ENCODE results near the gene VAPA. TPM values are rescaled to one million over a fixed set of nuclear protein-coding genes. Genes with fewer than 3 reads are reported as not detected.
"Not testable (repeated sequence)": the region's sequence is repeated elsewhere in the genome, so short reads cannot be mapped to it uniquely, and the experiment has no call there.

VAPA gene
- total RNA-seq, 1 experiment from 2014 or later, result 444 TPM

DNA sequence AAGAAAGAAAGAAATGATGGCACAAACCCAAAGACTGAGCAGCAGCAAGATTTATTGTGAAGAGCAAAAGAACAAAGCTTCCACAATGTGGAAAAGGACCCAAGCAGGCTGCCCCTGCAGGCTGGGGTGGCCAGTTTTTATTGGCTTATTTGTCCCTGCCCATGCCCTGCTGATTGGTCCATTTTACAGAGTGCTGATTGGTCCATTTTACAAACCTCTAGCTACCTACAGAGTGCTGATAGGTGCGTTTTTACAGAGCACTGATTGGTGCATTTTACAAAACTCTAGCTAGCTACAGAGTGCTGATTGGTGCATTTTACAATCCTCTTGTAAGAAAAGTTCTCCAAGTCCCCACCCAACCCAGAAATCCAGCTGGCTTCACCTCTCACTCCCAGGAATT is 1.5 kb upstream of the VAPA start:
- H3K4me3 ChIP-seq; H3K9me3 ChIP-seq (replicated peaks); H3K36me3 ChIP-seq; H3K27ac ChIP-seq; DNase-seq (ENCODE audit: low read depth in 1 of 2, low spot score in 2 of 2); H3K27me3 ChIP-seq (replicated peaks): not testable (repeated sequence)
- peaks cover 20% of the 10 kb centered on the region for H3K4me1 ChIP-seq (replicated peaks)

- Histone ChIP-seq H3K4me3 (peak overlapping the region; percentile 93), H3K9me3 (replicated peaks) (no peaks in the 10 kb centered on the region; the same call in 1 of the 2 replicates), H3K36me3 (peaks cover 10% of the 10 kb centered on the region), H3K27me3 (replicated peaks) (no peaks in the 10 kb centered on the region), H3K27ac (peak overlapping the region; percentile 97), H3K4me1 (replicated peaks) (peaks cover 28% of the 10 kb centered on the region)
- no peak for DNase-seq (ENCODE audit: low read depth in 1 of 2, low spot score in 2 of 2)
Observed at GRCh38 chr18:9913151-9913525, 678 bp upstream of the VAPA start.

GRCh38 chr18:9914334-9914583 is 443 bp downstream of the VAPA start:
- Histone ChIP-seq H3K27ac (peak overlapping the region; percentile 97), H3K4me1 (replicated peaks) (peaks cover 37% of the 10 kb centered on the region), H3K9me3 (replicated peaks) (no peaks in the 10 kb centered on the region; the same call in 1 of the 2 replicates), H3K4me3 (peak overlapping the region; percentile 93), H3K36me3 (peaks cover 13% of the 10 kb centered on the region), H3K27me3 (replicated peaks) (no peaks in the 10 kb centered on the region)
- DNase-seq (ENCODE audit: low read depth in 1 of 2, low spot score in 2 of 2), result no peak

DNA sequence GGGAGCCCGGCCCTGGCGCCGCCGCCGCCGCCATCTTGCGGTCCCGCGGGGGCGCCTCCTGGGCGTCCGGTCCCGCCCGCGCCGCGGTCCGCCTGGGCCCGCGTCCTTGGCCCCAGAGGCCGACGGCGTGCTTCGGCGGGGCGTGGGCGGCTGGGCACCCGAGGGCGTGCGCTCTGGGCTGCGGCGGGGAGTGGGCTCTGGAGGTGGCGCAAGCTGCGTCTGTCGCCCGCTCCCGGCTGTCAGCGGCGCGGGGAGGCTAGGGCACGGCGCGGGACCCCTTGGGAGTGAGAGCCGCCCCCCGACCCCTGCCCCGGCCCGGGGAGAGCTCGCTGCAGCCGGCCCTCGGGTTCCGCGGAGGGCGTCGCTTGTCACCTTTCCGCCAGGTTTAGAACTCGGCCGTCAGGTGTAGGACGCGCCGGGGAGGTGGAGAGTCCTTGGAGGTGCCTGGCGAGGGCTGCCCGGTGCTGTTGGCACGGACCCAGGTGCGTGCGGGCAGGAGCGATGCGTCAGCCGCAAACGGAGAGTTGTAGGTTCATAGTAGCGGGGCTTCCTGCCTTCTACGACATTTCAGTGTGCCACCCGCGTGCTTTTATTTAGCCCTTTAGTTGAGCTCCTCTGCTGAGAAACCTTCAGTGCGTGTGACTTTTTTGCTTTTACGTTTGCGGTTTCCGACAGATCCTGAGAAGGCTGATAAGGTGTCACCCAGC is 921 bp downstream of the VAPA start:
- H3K9me3 ChIP-seq (replicated peaks), result no peaks in the 10 kb centered on the region; the same call in 1 of the 2 replicates
- peaks cover 13% of the 10 kb centered on the region for H3K36me3 ChIP-seq
- H3K4me1 ChIP-seq (replicated peaks), result peaks cover 37% of the 10 kb centered on the region
- DNase-seq (ENCODE audit: low read depth in 1 of 2, low spot score in 2 of 2), result peak; percentile 79 to 85
- H3K27me3 ChIP-seq (replicated peaks), result no peaks in the 10 kb centered on the region
- peak overlapping the region; percentile 93 for H3K4me3 ChIP-seq
- H3K27ac ChIP-seq, result peak overlapping the region; percentile 97

DNA sequence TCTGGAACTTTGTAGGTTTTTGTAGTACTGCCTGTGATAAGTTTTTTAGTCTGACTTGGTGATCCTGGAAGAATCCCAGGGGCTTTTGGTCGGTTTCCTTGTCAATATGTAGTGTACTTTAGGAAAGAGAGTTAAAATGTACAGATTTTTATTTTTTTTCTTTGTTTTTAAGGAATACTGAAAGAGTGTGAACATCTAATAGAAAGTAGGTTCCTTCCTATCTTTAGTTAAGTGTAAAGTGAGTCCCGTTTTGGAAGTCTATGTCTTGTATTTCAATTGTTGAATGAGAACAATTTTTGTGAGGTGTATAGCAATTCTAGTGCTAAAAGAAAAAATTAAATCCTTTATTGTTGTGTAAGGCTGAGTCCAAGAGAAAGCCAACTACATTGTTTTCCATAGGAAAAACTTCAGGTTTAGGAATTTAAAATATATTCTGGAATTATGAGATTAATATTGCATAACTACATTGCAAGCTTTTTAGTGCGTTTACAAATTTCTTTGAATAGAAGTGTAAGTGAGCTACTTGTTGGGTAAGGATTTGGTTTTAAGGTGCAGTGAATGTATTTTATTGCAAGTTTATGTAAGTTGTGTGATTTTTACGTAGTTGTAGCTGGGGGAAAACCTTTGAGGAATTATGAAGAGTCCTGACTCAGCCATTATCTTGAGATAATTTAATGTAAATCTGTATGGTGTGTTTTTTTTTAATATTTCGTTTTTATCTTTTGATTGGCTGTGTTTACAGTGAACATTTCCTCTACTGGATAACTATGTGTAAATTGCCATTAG is 1.7 kb downstream of the VAPA start:
- peaks cover 37% of the 10 kb centered on the region for H3K4me1 ChIP-seq (replicated peaks)
- DNase-seq (ENCODE audit: low read depth in 1 of 2, low spot score in 2 of 2), result no peak

GRCh38 chr18:9916077-9916639 is 2.3 kb downstream of the VAPA start:
- Histone ChIP-seq H3K4me3 (peak overlapping the region; percentile 5; the same call in 1 of the 2 replicates), H3K4me1 (replicated peaks) (peaks cover 37% of the 10 kb centered on the region), H3K36me3 (peaks cover 13% of the 10 kb centered on the region), H3K27me3 (replicated peaks) (no peaks in the 10 kb centered on the region), H3K27ac (peak overlapping the region; percentile 97), H3K9me3 (replicated peaks) (no peaks in the 10 kb centered on the region; the same call in 1 of the 2 replicates)
- DNase-seq (ENCODE audit: low read depth in 1 of 2, low spot score in 2 of 2), result peak in 1 of 2 experiments; percentile 39

More for the DNA sequence above, 1.7 kb downstream of the VAPA start:
- H3K36me3 ChIP-seq, result peaks cover 13% of the 10 kb centered on the region
- H3K27ac ChIP-seq, result peak overlapping the region; percentile 97
- H3K4me3 ChIP-seq, result peak overlapping the region; percentile 93
- H3K9me3 ChIP-seq (replicated peaks), result no peaks in the 10 kb centered on the region; the same call in 1 of the 2 replicates
- H3K27me3 ChIP-seq (replicated peaks), result no peaks in the 10 kb centered on the region

DNA sequence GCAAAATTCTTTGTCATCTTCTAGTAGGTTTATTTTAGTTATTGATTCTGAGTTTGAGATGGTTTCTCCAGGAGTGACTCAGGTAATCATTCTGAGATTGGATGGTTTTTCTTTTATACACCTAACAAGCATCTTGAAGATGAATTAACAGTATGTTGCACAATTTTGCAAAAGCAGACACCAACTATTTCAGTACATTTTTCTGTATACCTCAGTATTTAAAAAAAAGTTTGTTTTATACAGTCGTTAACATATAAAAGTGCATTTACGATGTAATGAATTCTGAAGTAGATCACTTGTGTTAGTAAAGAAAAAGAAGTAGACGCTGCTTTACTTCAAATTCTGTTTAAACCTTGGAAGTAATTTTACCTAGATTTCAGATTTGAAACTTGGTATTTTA is 3.0 kb downstream of the VAPA start:
- Histone ChIP-seq H3K4me3 (no peak overlapping the region), H3K27me3 (replicated peaks) (no peaks in the 10 kb centered on the region), H3K27ac (no peak overlapping the region; the same call in 1 of the 2 replicates), H3K9me3 (replicated peaks) (no peaks in the 10 kb centered on the region; the same call in 1 of the 2 replicates), H3K36me3 (peaks cover 13% of the 10 kb centered on the region), H3K4me1 (replicated peaks) (peaks cover 37% of the 10 kb centered on the region)
- DNase-seq (ENCODE audit: low read depth in 1 of 2, low spot score in 2 of 2), result no peak

DNA sequence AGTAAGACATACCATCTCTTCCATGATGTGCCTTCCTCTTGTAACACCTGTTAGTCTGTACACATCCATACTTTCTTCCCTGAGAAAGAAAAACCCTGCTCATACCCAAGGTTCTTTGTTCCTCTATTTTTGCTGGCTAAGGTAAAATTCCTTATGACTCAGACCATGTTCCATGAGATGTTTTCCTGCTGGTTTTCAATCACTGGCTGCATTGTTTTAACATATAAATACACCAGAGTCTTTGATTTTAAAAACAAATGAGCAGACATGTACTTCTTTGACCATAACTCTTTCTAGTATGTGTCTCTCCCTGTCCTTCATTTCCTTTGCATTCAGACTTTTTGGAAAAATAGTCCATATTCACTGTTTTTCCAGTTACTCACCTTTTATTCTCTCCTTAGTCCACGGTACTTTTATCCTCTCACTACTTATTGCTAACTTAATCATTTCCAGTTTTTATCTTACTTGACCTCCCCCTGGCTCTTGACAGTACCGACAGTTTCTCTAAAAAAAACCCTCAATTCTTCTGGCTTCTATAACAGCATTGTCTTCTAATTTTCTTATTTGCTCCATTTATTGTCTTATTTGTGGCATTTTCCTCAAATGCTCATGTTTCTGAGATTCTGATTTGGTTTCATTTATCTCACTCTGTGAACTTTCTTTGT is 4.3 kb downstream of the VAPA start:
- Histone ChIP-seq H3K36me3 (peaks cover 19% of the 10 kb centered on the region), H3K4me3 (no peak overlapping the region), H3K9me3 (replicated peaks) (no peaks in the 10 kb centered on the region), H3K27ac (no peak overlapping the region; the same call in 1 of the 2 replicates), H3K4me1 (replicated peaks) (peaks cover 31% of the 10 kb centered on the region), H3K27me3 (replicated peaks) (no peaks in the 10 kb centered on the region)
- DNase-seq (ENCODE audit: low read depth in 1 of 2, low spot score in 2 of 2), result peak in 1 of 2 experiments; percentile 62

- Histone ChIP-seq H3K9me3 (replicated peaks) (no peaks in the 10 kb centered on the region), H3K27me3 (replicated peaks) (no peaks in the 10 kb centered on the region), H3K4me1 (replicated peaks) (peaks cover 38% of the 10 kb centered on the region), H3K36me3 (peaks cover 12% of the 10 kb centered on the region), H3K27ac (no peak overlapping the region), H3K4me3 (no peak overlapping the region)
- DNase-seq (ENCODE audit: low read depth in 1 of 2, low spot score in 2 of 2), result no peak
Observed at GRCh38 chr18:9919564-9920232, 5.9 kb downstream of the VAPA start.

DNA sequence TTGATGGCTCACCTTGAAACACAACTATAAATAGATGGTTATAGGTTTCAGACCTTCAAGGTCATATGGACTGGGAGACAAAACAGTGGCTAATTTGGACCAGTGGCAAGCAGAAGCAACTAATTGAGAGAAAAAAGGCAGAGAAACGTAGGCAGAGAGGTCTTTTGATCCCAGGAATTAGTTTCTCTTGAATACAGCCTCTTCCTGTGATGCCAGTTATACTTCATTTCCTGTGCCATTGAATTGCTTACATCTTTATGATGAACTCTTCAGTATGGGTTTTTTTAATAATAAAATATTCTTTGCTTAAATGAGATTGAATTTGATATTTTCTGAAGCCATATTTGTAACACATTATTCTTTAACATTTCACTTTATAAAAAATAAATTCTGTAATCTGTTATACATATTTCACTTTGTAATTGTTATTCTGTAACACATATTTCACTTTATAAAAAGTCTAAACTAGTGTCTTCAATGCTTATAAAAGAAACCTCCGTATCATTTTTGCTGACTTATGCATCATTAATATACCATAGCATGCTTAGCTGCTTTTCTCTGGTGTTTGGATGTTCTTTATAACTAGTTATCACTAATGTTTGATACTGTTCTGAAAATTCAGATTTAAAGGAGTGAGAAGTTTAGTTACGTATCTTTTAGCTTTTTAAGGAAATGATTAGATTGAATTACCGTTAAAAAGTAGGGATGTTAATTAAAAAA is 8.9 kb downstream of the VAPA start:
- H3K4me3 ChIP-seq, result no peak overlapping the region
- H3K4me1 ChIP-seq (replicated peaks), result peaks cover 49% of the 10 kb centered on the region
- H3K27ac ChIP-seq, result no peak overlapping the region
- no peaks in the 10 kb centered on the region for H3K9me3 ChIP-seq (replicated peaks)
- no peak for DNase-seq (ENCODE audit: low read depth in 1 of 2, low spot score in 2 of 2)
- peaks cover 12% of the 10 kb centered on the region; the same call in 1 of the 2 replicates for H3K36me3 ChIP-seq
- H3K27me3 ChIP-seq (replicated peaks), result no peaks in the 10 kb centered on the region

DNA sequence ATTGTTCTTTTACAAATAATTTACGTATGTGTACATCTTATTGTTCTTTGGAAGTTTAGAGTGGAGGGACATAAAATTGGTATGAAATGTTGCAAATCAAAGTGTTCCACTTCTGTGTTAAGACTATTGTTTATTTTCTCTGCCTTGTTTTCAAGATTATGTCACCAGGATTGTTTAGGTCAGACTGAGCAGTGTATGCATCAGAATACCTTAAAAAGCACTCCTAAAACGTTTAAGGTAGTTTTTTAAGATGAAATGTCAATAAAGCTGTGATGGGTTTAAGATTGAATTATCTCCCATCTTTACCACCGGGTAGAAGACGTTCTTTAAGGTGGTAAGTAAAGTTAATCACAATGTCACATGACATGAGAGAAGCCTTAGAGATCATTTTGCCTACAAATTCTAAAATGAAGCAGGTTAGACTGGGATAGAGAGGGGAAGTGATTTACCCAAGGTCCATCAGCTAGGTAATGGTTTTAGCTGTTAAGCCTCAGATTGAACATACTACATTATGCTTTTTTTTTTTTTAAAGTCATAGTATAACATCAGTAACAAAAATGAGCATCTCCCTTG is 10.6 kb downstream of the VAPA start:
- no peak overlapping the region for H3K27ac ChIP-seq
- no peaks in the 10 kb centered on the region for H3K9me3 ChIP-seq (replicated peaks)

DNA sequence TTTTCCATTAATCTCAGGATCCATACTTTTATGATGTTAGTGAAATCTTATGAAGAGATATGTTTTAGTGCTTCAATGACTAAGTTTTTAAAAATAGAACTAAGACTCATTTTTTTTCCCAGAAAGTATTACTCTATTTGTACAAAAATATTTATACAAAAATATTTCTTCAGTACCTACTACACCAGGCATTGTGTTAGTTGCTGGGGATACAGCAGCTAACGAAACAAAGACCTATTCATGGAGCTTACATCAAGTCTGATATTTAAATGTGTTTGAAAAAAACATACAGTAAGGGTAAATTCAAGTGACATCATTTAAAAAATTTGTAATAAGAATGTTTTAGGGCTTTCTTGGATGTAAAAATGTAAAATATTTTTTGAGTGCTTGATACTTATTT is 11.6 kb downstream of the VAPA start:
- Histone ChIP-seq H3K4me1 (replicated peaks) (peaks cover 37% of the 10 kb centered on the region), H3K9me3 (replicated peaks) (no peaks in the 10 kb centered on the region), H3K27ac (no peak overlapping the region), H3K4me3 (no peak overlapping the region), H3K36me3 (peaks cover 9% of the 10 kb centered on the region; the same call in 1 of the 2 replicates), H3K27me3 (replicated peaks) (no peaks in the 10 kb centered on the region)
- DNase-seq (ENCODE audit: low read depth in 1 of 2, low spot score in 2 of 2), result no peak

More for the DNA sequence above, 10.6 kb downstream of the VAPA start:
- no peak for DNase-seq (ENCODE audit: low read depth in 1 of 2, low spot score in 2 of 2)
- peaks cover 37% of the 10 kb centered on the region for H3K4me1 ChIP-seq (replicated peaks)
- peaks cover 9% of the 10 kb centered on the region; the same call in 1 of the 2 replicates for H3K36me3 ChIP-seq
- no peak overlapping the region for H3K4me3 ChIP-seq
- no peaks in the 10 kb centered on the region for H3K27me3 ChIP-seq (replicated peaks)

Measured in SJSA1 (cell line).